H9 (cell line): ENCODE measurements around the gene KRTAP4-1. TPM values are rescaled to one million over a fixed set of nuclear protein-coding genes. Genes with fewer than 3 reads are reported as not detected.

Experiments
- DNase-seq: peaks from one replicate; pipeline ENCODE4 v3.0.0-alpha.2; 2017
- H2AFZ ChIP-seq: one replicate; pipeline ENCODE4 v1.6.1; 2013; ENCODE audit warnings: mild to moderate bottlenecking, low read length, control low read depth, moderate library complexity
- H2AK5ac ChIP-seq: 2 replicates; pipeline ENCODE4 v1.6.1; 2013; ENCODE audit warnings: low read length, control low read depth, mixed read lengths; ENCODE audit not compliant: insufficient read length
- H2BK120ac ChIP-seq: one replicate; pipeline ENCODE4 v1.6.1; 2013; ENCODE audit warnings: low read depth, mild to moderate bottlenecking, low read length, control low read depth, inconsistent platforms; ENCODE audit not compliant: poor library complexity, severe bottlenecking
- H2BK12ac ChIP-seq: 2 replicates; pipeline ENCODE4 v1.6.1; 2013; ENCODE audit warnings: low read length, control low read depth, mixed read lengths, low read depth; ENCODE audit not compliant: insufficient read length
- H2BK15ac ChIP-seq: 2 replicates; pipeline ENCODE4 v1.6.1; 2013; ENCODE audit warnings: low read depth, low read length, control low read depth
- H2BK20ac ChIP-seq: one replicate; pipeline ENCODE4 v1.6.1; 2013; ENCODE audit warnings: low read depth, mild to moderate bottlenecking, low read length, control low read depth, inconsistent platforms; ENCODE audit not compliant: poor library complexity, severe bottlenecking
- H2BK5ac ChIP-seq: 2 replicates; pipeline ENCODE4 v1.6.1; 2013; ENCODE audit warnings: low read length, control low read depth, mixed read lengths; ENCODE audit not compliant: insufficient read length
- H3K14ac ChIP-seq: 2 replicates; pipeline ENCODE4 v1.6.1; 2013; ENCODE audit warnings: low read length, control low read depth; ENCODE audit not compliant: insufficient read depth
- H3K18ac ChIP-seq: 2 replicates; pipeline ENCODE4 v1.6.1; 2013; ENCODE audit warnings: low read depth, mild to moderate bottlenecking, mixed read lengths, low read length, control low read depth; ENCODE audit not compliant: insufficient read length
- H3K23ac ChIP-seq: 2 replicates; pipeline ENCODE4 v1.6.1; 2013; ENCODE audit warnings: low read length, control low read depth, mixed read lengths, low read depth; ENCODE audit not compliant: insufficient read length
- H3K23me2 ChIP-seq: 2 replicates; pipeline ENCODE4 v1.6.1; 2013; ENCODE audit warnings: low read depth, mild to moderate bottlenecking, mixed read lengths, low read length, control low read depth; ENCODE audit not compliant: insufficient read length, poor library complexity, severe bottlenecking
- H3K27ac ChIP-seq: 2 replicates; pipeline ENCODE4 v1.5.1; 2013; ENCODE audit warnings: low read length, control low read depth, mixed read lengths, low read depth; ENCODE audit not compliant: insufficient read length
- H3K27me3 ChIP-seq: 2 replicates; pipeline ENCODE4 v1.6.1; 2013; ENCODE audit warnings: low read length, control low read depth, inconsistent platforms; ENCODE audit not compliant: insufficient read depth
- H3K4ac ChIP-seq: 2 replicates; pipeline ENCODE4 v1.6.1; 2013; ENCODE audit warnings: low read depth, mild to moderate bottlenecking, control low read depth, inconsistent platforms, low read length, moderate library complexity
- H3K4me1 ChIP-seq: 2 replicates; pipeline ENCODE4 v1.6.1; 2013; ENCODE audit warnings: low read length, control low read depth, inconsistent platforms; ENCODE audit not compliant: insufficient read depth
- H3K4me2 ChIP-seq: 2 replicates; pipeline ENCODE4 v1.6.1; 2013; ENCODE audit warnings: low read length, control low read depth, mixed read lengths; ENCODE audit not compliant: insufficient read length, insufficient read depth
- H3K56ac ChIP-seq: 2 replicates; pipeline ENCODE4 v1.6.1; 2013; ENCODE audit warnings: low read depth, mild to moderate bottlenecking, mixed read lengths, low read length, control low read depth; ENCODE audit not compliant: insufficient read length
- H3K79me1 ChIP-seq: 2 replicates; pipeline ENCODE4 v1.6.1; 2013; ENCODE audit warnings: low read depth, mild to moderate bottlenecking, moderate library complexity, low read length, control low read depth, inconsistent platforms; ENCODE audit not compliant: insufficient read depth, poor library complexity, severe bottlenecking
- H3K79me2 ChIP-seq: 2 replicates; pipeline ENCODE4 v1.6.1; 2013; ENCODE audit warnings: low read length, control low read depth, inconsistent platforms; ENCODE audit not compliant: insufficient read depth
- H3K9ac ChIP-seq: 2 replicates; pipeline ENCODE4 v1.6.1; 2013; ENCODE audit warnings: low read length, control low read depth, mixed read lengths; ENCODE audit not compliant: insufficient read length; ENCODE audit errors: extremely low read depth
- H3K9me3 ChIP-seq: one replicate; pipeline ENCODE4 v1.6.1; 2013; ENCODE audit warnings: low read depth, low read length, inconsistent platforms; ENCODE audit not compliant: control insufficient read depth
- H3T11ph ChIP-seq: one replicate; pipeline ENCODE4 v1.6.1; 2013; ENCODE audit warnings: mild to moderate bottlenecking, low read length, control low read depth, inconsistent platforms
- H4K20me1 ChIP-seq: one replicate; pipeline ENCODE4 v1.6.1; 2013; ENCODE audit not compliant: control insufficient read depth, insufficient read length, insufficient read depth
- H4K5ac ChIP-seq: 2 replicates; pipeline ENCODE4 v1.6.1; 2013; ENCODE audit warnings: low read depth, mild to moderate bottlenecking, mixed read lengths, low read length, control low read depth; ENCODE audit not compliant: insufficient read length
- H4K8ac ChIP-seq: replicated peaks from 2 replicates; pipeline ENCODE4 v1.6.1; 2013; ENCODE audit warnings: low read length, control low read depth, mixed read lengths, low read depth; ENCODE audit not compliant: insufficient read length
- H4K91ac ChIP-seq: 2 replicates; pipeline ENCODE4 v1.6.1; 2013; ENCODE audit warnings: low read depth, mild to moderate bottlenecking, moderate library complexity, mixed read lengths, low read length, control low read depth; ENCODE audit not compliant: insufficient read length
- H3K27ac Mint-ChIP-seq, 3 experiments: 2 replicates in 2 of 3; 3 replicates in 1 of 3; pipeline ENCODE4 v1.8.0; 2020 to 2021; ENCODE audit warnings: mixed read lengths in 3 of 3, mild to moderate bottlenecking in 1 of 3, moderate library complexity in 1 of 3
- H3K27me3 Mint-ChIP-seq: 2 replicates; pipeline ENCODE4 v1.8.0; 2021; ENCODE audit warnings: low read depth, mild to moderate bottlenecking, moderate library complexity, mixed read lengths
- H3K36me3 Mint-ChIP-seq, 3 experiments: 2 replicates in 2 of 3; 3 replicates in 1 of 3; pipeline ENCODE4 v1.8.0; 2020 to 2021; ENCODE audit warnings: low read depth in 3 of 3, mixed read lengths in 3 of 3; ENCODE audit not compliant: insufficient read depth in 1 of 3
- H3K4me1 Mint-ChIP-seq, 2 experiments: 2 replicates each; pipeline ENCODE4 v1.8.0; 2020; ENCODE audit warnings: mixed read lengths in 2 of 2
- H3K4me3 Mint-ChIP-seq, 2 experiments: 2 replicates in 1 of 2; 3 replicates in 1 of 2; pipeline ENCODE4 v1.8.0; 2020 to 2021; ENCODE audit warnings: mild to moderate bottlenecking in 2 of 2, mixed read lengths in 2 of 2, moderate library complexity in 1 of 2
- H3K9me3 Mint-ChIP-seq, 2 experiments: 2 replicates in 1 of 2; 3 replicates in 1 of 2; pipeline ENCODE4 v1.8.0; 2020; ENCODE audit warnings: mild to moderate bottlenecking in 2 of 2, mixed read lengths in 2 of 2, moderate library complexity in 1 of 2
- CTCF ChIP-seq: fragments of 200-600 bp; sonication (generic); conservative IDR thresholded peaks from 3 replicates; pipeline ENCODE4 v1.8.0; 2021; ENCODE audit warnings: antibody characterized with exemption, mild to moderate bottlenecking
- WGBS: extraction: QIAGEN DNeasy Blood & Tissue Kit; methylation state at CpG from one replicate; pipeline ENCODE4 v1.1.7; 2013; ENCODE audit warnings: missing lambda C conversion rate, low lambda C conversion rate, mixed read lengths; ENCODE audit not compliant: insufficient read length; ENCODE audit errors: extremely low coverage; 5-methylcytosine and 5-hydroxymethylcytosine counted together
- total RNA-seq: library from RNA; stranded (reverse); gene quantifications from 2 replicates; pipeline ENCODE4 v1.2.1, GENCODE V29; 2021

KRTAP4-1 gene
- total RNA-seq, 1 experiment from 2014 or later = not detected

- Histone ChIP-seq H3K9ac (no peak overlapping the region), H4K91ac (no peak overlapping the region), H3K4me2 (no peak overlapping the region), H3K14ac (no peak overlapping the region), H2BK120ac (no peak overlapping the region), H3K4ac (no peak overlapping the region), H2BK12ac (no peak overlapping the region), H3K4me1 (no peaks in the 10 kb centered on the region), H3K27ac (no peak overlapping the region), H3K79me2 (no peaks in the 10 kb centered on the region), H2BK20ac (no peak overlapping the region), H2BK5ac (no peak overlapping the region), H2AFZ (no peak overlapping the region), H3K27me3 (no peaks in the 10 kb centered on the region), H3K9me3 (no peaks in the 10 kb centered on the region), H3K18ac (no peak overlapping the region), H3K23ac (no peak overlapping the region), H2BK15ac (no peak overlapping the region), H4K5ac (no peak overlapping the region), H3K79me1 (no peaks in the 10 kb centered on the region), H2AK5ac (no peak overlapping the region), H3T11ph (no peak overlapping the region), H3K23me2 (no peaks in the 10 kb centered on the region), H4K8ac (no peak overlapping the region), H4K20me1 (no peaks in the 10 kb centered on the region), H3K56ac (no peak overlapping the region)
- H3K27ac Mint-ChIP-seq = no peak overlapping the region
- H3K36me3 Mint-ChIP-seq = peaks cover 0 to 2% (median under 1%) of the 10 kb centered on the region in 3 experiments; a peak in 3 of 7 replicates
- no peak overlapping the region for H3K4me3 Mint-ChIP-seq
- H3K9me3 Mint-ChIP-seq = peaks cover 0 to 1% of the 10 kb centered on the region in 2 experiments; a peak in 1 of 5 replicates
- no CpG with 5 or more reads among the region's 4 CpGs for WGBS
- no peak for TF ChIP-seq CTCF
- H3K27me3 Mint-ChIP-seq = peaks cover under 1% of the 10 kb centered on the region; the same call in 1 of the 2 replicates
- H3K4me1 Mint-ChIP-seq = peaks cover 2 to 13% of the 10 kb centered on the region in 2 experiments
- DNase-seq = no peak
Measured at GRCh38 chr17:41150026-41150425, 34.7 kb downstream of the KRTAP4-1 start.
